Fibroblast of villous mesenchyme (primary cell): ENCODE data around the gene ITCH. TPM values are rescaled to one million over a fixed set of nuclear protein-coding genes. Genes with fewer than 3 reads are reported as not detected.

ENCODE experiments used
- DNase-seq: peaks from one replicate; pipeline ENCODE4 v3.0.0-alpha.2; 2010; ENCODE audit warnings: low read depth
- H3K4me3 ChIP-seq: 2 replicates; pipeline ENCODE4 v1.5.1; 2011; ENCODE audit warnings: low read depth, mild to moderate bottlenecking, low read length
- CTCF ChIP-seq: IDR thresholded peaks from 2 replicates; pipeline ENCODE4 v1.5.1; 2012; ENCODE audit warnings: low read depth, mild to moderate bottlenecking, low read length; ENCODE audit not compliant: insufficient read depth
- total RNA-seq: library from RNA; depleted of rRNA; stranded (reverse); fragments of >200 nt; gene quantifications from 2 replicates; pipeline ENCODE4 v1.2.3, GENCODE V29; 2012

Gene ITCH
- total RNA-seq, 1 donor, result 88.9 TPM

- H3K4me3 ChIP-seq, result no peak overlapping the region
- DNase-seq, result no peak
- no peak for TF ChIP-seq CTCF
These were observed 172.8 kb downstream of the ITCH start for GRCh38 chr20:34535857-34536256.

GRCh38 chr20:34536798-34537394, 173.8 kb downstream of the ITCH start:
- DNase-seq, result peak; percentile 39
- peak; percentile 48 for TF ChIP-seq CTCF

GRCh38 chr20:34537651-34538050, 174.6 kb downstream of the ITCH start:
- H3K4me3 ChIP-seq, result no peak overlapping the region
- no peak for DNase-seq
- TF ChIP-seq CTCF, result no peak

More at GRCh38 chr20:34536798-34537394, 173.8 kb downstream of the ITCH start:
- no peak overlapping the region for H3K4me3 ChIP-seq

- no peak overlapping the region for H3K4me3 ChIP-seq
- peak; percentile 91 for TF ChIP-seq CTCF
- peak; percentile 73 for DNase-seq
These were observed 175.6 kb downstream of the ITCH start for GRCh38 chr20:34538671-34539123.

- no peak for DNase-seq
- TF ChIP-seq CTCF, result no peak
- no peak overlapping the region for H3K4me3 ChIP-seq
These were observed 176.7 kb downstream of the ITCH start for GRCh38 chr20:34539756-34540155.

- no peak for DNase-seq
- TF ChIP-seq CTCF, result no peak
These were observed 177.7 kb downstream of the ITCH start for GRCh38 chr20:34540596-34541263.

More at GRCh38 chr20:34540596-34541263, 177.7 kb downstream of the ITCH start:
- H3K4me3 ChIP-seq, result no peak overlapping the region
